Right lobe of liver (tissue), 4 donors: ENCODE data around the gene ZMYND15.

Experiments
- CTCF ChIP-seq, 4 donors: fragments of 200-600 bp in 3 of 4; fragments of 450-650 bp in 1 of 4; IDR thresholded peaks; one replicate each; pipeline versions ENCODE4 v1.5.1 to v1.8.0; 2016 to 2022; ENCODE audit warnings: antibody characterized with exemption in 4 of 4, mild to moderate bottlenecking in 2 of 4
- POLR2A ChIP-seq: fragments of 450-650 bp; IDR thresholded peaks from one replicate; pipeline ENCODE4 v1.6.1; 2017; ENCODE audit warnings: antibody characterized with exemption, mild to moderate bottlenecking
- donor health status: DM: no; HTN: no; CAD: no.
- donor health status: DM: no; HTN: no; CAD: no.
- donor health status: DM: no; HTN: yes; CAD: no.

- TF ChIP-seq CTCF (IDR thresholded peaks at IDR 0.05) (no peak), POLR2A (no peak)
Observed at GRCh38 chr17:4753392-4753791, 13.8 kb downstream of the ZMYND15 start.
